Esophagus muscularis mucosa (tissue), 4 donors: ENCODE measurements around the gene THSD7A. TPM values are rescaled to one million over a fixed set of nuclear protein-coding genes. Genes with fewer than 3 reads are reported as not detected.

Experiments used
- DNase-seq: peaks from one replicate; pipeline ENCODE4 v3.0.0-alpha.2; 2017; ENCODE audit errors: extremely low spot score
- H3K27ac ChIP-seq, 4 donors: fragments of 200-600 bp; sonication (generic); replicated peaks in 1 of 4; 1 replicate in 3 of 4; 2 replicates in 1 of 4; pipeline ENCODE4 v1.5.1; 2016 to 2019; ENCODE audit warnings: mild to moderate bottlenecking in 1 of 4
- H3K27me3 ChIP-seq, 4 donors: fragments of 200-600 bp; sonication (generic); one replicate each; pipeline versions ENCODE4 v1.5.1 to v1.6.0; 2016 to 2019
- H3K36me3 ChIP-seq, 4 donors: fragments of 200-600 bp; sonication (generic); one replicate each; pipeline ENCODE4 v1.5.1; 2016 to 2019
- H3K4me1 ChIP-seq, 4 donors: fragments of 200-600 bp; sonication (generic); one replicate each; pipeline ENCODE4 v1.5.1; 2016 to 2019
- H3K4me3 ChIP-seq, 4 donors: fragments of 200-600 bp; sonication (generic); 1 replicate in 2 of 4; 2 replicates in 2 of 4; pipeline ENCODE4 v1.5.1; 2016 to 2019; ENCODE audit warnings: mild to moderate bottlenecking in 4 of 4, moderate library complexity in 1 of 4
- H3K9me3 ChIP-seq, 4 donors: fragments of 200-600 bp; sonication (generic); 1 replicate in 3 of 4; 2 replicates in 1 of 4; pipeline ENCODE4 v1.5.1; 2016 to 2019
- CTCF ChIP-seq, 3 experiments: fragments of 200-600 bp in 2 of 3; fragments of 450-650 bp in 1 of 3; sonication (generic) in 2 of 3; IDR thresholded peaks; one replicate each; pipeline ENCODE4 v1.5.1; 2017 to 2019; ENCODE audit warnings: antibody characterized with exemption in 3 of 3, mild to moderate bottlenecking in 2 of 3, moderate library complexity in 1 of 3
- EP300 ChIP-seq: sonication (generic); formaldehyde crosslinking; IDR thresholded peaks from one replicate; pipeline ENCODE4 v1.6.1; 2017; ENCODE audit warnings: antibody characterized with exemption
- POLR2A ChIP-seq: fragments of 450-650 bp; IDR thresholded peaks from one replicate; pipeline ENCODE4 v1.6.1; 2017; ENCODE audit warnings: antibody characterized with exemption, moderate library complexity, mild to moderate bottlenecking, low read depth
- POLR2AphosphoS5 ChIP-seq, 2 donors: sonication (generic); formaldehyde crosslinking; IDR thresholded peaks; one replicate each; pipeline ENCODE4 v1.6.1; 2017; ENCODE audit warnings: antibody characterized with exemption in 2 of 2
- WGBS: methylation state at CpG from one replicate; pipeline ENCODE4 v1.1.5; 2018; 5-methylcytosine and 5-hydroxymethylcytosine counted together
- intact Hi-C: fragments of 100-400 bp; cut with DNase I; formaldehyde crosslinking; loops from one replicate; pipeline ENCODE4 v1.15.1; 2023
- total RNA-seq, 4 donors: library from RNA; depleted of rRNA; stranded (reverse); fragments of >200 nt; gene quantifications; one replicate each; pipeline versions ENCODE4 v1.1.0 to v1.2.1, GENCODE V29; 2016

Gene THSD7A
- total RNA-seq, 4 donors from 2014 or later = 1.2 to 3.8 (median 2.8) TPM

GRCh38 chr7:11437994-11438393 is 394.0 kb downstream of the THSD7A start:
- 48% methylated on average over 1 of the region's 1 CpG for WGBS
- Histone ChIP-seq H3K9me3 (no peaks in the 10 kb centered on the region), H3K4me1 (peaks cover 0 to 7% (median 0%) of the 10 kb centered on the region in 4 donors), H3K27me3 (no peaks in the 10 kb centered on the region), H3K27ac (no peak overlapping the region), H3K4me3 (no peak overlapping the region), H3K36me3 (no peaks in the 10 kb centered on the region)
- intact Hi-C loops = no loop called here
- DNase-seq = no peak
- no peak for TF ChIP-seq POLR2A
- no peak for TF ChIP-seq EP300
- no peak for TF ChIP-seq CTCF (IDR thresholded peaks at IDR 0.05)

- 69% methylated on average over 2 of the region's 2 CpGs for WGBS
- Histone ChIP-seq H3K4me1 (peaks cover 0 to 7% (median 0%) of the 10 kb centered on the region in 4 donors), H3K36me3 (no peaks in the 10 kb centered on the region), H3K4me3 (no peak overlapping the region), H3K9me3 (no peaks in the 10 kb centered on the region), H3K27ac (no peak overlapping the region), H3K27me3 (no peaks in the 10 kb centered on the region)
- intact Hi-C loops = no loop called here
- no peak for DNase-seq
- TF ChIP-seq POLR2AphosphoS5 (IDR thresholded peaks at IDR 0.05) = no peak
- TF ChIP-seq CTCF (IDR thresholded peaks at IDR 0.05) = no peak
- no peak for TF ChIP-seq POLR2A
- TF ChIP-seq EP300 = no peak
These were observed 395.0 kb downstream of the THSD7A start for GRCh38 chr7:11436773-11437524.

GRCh38 chr7:11436316-11436715 is 395.7 kb downstream of the THSD7A start:
- TF ChIP-seq POLR2A (no peak), CTCF (IDR thresholded peaks at IDR 0.05) (no peak), EP300 (no peak), POLR2AphosphoS5 (IDR thresholded peaks at IDR 0.05) (no peak)
- 70% methylated on average over 1 of the region's 1 CpG for WGBS
- no peaks in the 10 kb centered on the region for H3K27me3 ChIP-seq

DNA sequence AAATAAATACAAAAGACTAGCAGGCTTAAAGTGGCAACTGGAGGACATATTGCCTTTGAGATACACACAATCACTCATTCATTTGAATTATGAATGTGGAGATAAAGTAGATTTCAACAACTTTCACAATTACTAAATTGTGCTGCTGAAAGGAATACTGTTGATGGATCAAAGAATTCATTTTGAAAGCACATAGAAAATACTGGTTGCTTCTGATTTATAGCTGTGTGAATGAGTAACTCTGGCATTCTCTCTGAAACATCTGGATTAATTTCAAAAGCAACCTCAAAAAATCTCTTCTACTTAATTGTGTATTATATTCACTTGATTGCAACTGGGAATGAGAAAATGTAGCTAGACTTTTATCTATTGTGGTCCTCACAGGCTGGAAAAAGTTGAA is 397.6 kb downstream of the THSD7A start:
- intact Hi-C loops = no loop called here
- Histone ChIP-seq H3K27ac (no peak overlapping the region), H3K36me3 (no peaks in the 10 kb centered on the region), H3K27me3 (no peaks in the 10 kb centered on the region), H3K9me3 (no peaks in the 10 kb centered on the region), H3K4me3 (no peak overlapping the region), H3K4me1 (peaks cover 0 to 7% (median 0%) of the 10 kb centered on the region in 4 donors)
- DNase-seq = no peak
- no peak for TF ChIP-seq POLR2AphosphoS5 (IDR thresholded peaks at IDR 0.05)
- no peak for TF ChIP-seq POLR2A
- TF ChIP-seq CTCF (IDR thresholded peaks at IDR 0.05) = no peak
- TF ChIP-seq EP300 = no peak

More at GRCh38 chr7:11436316-11436715, 395.7 kb downstream of the THSD7A start:
- intact Hi-C loops = no loop called here
- no peak for DNase-seq
- Histone ChIP-seq H3K27ac (no peak overlapping the region), H3K9me3 (no peaks in the 10 kb centered on the region), H3K36me3 (no peaks in the 10 kb centered on the region), H3K4me3 (no peak overlapping the region), H3K4me1 (peaks cover 0 to 7% (median 0%) of the 10 kb centered on the region in 4 donors)

- no peak overlapping the region for H3K4me3 ChIP-seq
- DNase-seq = no peak
- TF ChIP-seq CTCF (IDR thresholded peaks at IDR 0.05) (no peak), EP300 (no peak), POLR2A (no peak), POLR2AphosphoS5 (IDR thresholded peaks at IDR 0.05) (no peak)
- 88% methylated on average over 1 of the region's 1 CpG for WGBS
- H3K9me3 ChIP-seq = no peaks in the 10 kb centered on the region
- intact Hi-C loops = no loop called here
- no peaks in the 10 kb centered on the region for H3K27me3 ChIP-seq
- no peaks in the 10 kb centered on the region for H3K4me1 ChIP-seq
- H3K36me3 ChIP-seq = no peaks in the 10 kb centered on the region
- H3K27ac ChIP-seq = no peak overlapping the region
These were observed 401.2 kb downstream of the THSD7A start for GRCh38 chr7:11430841-11431240.
